ENCODE data around the gene KSR1.

The KSR1 gene

DNA sequence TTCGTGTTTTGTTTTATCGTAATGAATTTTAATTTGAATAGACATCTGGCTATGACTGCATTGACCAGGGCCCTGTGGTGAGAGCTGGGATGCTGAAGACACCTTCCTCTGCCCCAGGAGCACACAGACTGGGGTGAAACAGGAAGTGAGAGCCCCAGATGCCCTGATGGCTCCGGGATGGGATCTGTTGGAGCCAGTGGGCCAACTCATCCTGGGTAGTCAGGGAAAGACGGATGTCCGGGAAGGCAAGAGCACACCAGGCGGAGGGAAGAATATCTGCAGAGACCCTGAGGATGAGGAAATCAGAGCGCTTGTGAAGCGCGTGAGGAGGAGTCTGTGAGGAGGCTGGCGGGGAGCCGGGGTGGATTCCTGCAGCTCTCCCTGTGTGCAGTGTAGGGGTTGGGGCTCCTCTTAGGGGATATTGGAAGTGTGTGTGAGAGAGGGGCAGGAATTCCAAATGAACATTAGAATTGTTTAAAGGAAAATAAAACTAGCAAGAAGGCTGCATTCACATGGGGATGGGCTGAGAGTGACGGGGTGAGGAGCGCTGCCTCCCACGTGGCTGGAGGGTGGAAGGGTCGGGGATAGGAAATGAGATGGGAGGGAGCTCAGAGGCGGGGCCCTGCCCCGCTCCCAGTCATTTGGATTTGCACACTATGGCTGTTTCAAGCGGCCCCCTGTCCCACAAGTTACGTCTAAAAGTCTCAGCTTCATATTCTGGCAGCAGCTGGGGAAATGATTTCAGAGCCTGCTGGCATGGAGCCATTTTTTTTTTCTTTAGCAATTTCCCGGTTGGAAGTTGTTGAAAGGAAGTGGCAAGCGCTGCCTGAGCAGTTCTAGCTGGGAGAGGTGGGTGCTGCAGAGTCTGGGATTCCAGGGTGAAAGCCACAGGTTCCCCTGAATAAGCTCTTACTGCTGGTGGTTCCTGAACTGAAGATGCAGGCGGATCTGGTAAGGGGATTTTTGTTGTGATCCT is 103.5 kb downstream of the KSR1 start:
- TF ChIP-seq, protein P1, sequence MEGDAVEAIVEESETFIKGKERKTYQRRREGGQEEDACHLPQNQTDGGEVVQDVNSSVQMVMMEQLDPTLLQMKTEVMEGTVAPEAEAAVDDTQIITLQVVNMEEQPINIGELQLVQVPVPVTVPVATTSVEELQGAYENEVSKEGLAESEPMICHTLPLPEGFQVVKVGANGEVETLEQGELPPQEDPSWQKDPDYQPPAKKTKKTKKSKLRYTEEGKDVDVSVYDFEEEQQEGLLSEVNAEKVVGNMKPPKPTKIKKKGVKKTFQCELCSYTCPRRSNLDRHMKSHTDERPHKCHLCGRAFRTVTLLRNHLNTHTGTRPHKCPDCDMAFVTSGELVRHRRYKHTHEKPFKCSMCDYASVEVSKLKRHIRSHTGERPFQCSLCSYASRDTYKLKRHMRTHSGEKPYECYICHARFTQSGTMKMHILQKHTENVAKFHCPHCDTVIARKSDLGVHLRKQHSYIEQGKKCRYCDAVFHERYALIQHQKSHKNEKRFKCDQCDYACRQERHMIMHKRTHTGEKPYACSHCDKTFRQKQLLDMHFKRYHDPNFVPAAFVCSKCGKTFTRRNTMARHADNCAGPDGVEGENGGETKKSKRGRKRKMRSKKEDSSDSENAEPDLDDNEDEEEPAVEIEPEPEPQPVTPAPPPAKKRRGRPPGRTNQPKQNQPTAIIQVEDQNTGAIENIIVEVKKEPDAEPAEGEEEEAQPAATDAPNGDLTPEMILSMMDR (IDR thresholded peaks at IDR 0.05): no peak
- peak; percentile 84 for DNase-seq (ENCODE audit: low spot score)
- peak overlapping the region; percentile 61 for H3K4me3 ChIP-seq

DNA sequence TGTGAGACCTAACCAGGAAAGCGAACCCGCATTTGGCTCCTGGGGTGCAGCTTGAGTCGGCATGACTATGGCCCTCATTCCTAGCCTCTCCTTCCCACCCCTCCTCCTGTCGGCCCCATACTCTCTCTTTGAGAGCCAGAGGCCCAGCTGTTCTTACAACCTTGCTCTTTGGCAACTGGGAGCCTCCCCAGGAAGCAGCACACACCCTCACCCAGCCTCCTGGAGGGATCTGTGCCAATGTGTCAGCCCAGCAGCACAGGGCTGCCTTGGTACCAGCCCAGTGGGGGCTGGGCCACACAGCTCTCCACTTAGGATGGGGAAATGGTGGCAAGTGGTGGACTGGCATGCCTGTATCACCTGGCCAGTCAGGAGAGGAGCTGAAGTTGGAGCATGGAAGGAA is 104.4 kb downstream of the KSR1 start:
- Histone ChIP-seq H3K27ac (peak overlapping the region in 1 of 2 donors; percentile 79), H3K4me3 (peak overlapping the region; percentile 61)
- no peak for DNase-seq (ENCODE audit: low spot score)
- TF ChIP-seq, protein P1 (IDR thresholded peaks at IDR 0.05): no peak

More for the DNA sequence above, 103.5 kb downstream of the KSR1 start:
- peak overlapping the region; percentile 34 to 79 for H3K27ac ChIP-seq

DNA sequence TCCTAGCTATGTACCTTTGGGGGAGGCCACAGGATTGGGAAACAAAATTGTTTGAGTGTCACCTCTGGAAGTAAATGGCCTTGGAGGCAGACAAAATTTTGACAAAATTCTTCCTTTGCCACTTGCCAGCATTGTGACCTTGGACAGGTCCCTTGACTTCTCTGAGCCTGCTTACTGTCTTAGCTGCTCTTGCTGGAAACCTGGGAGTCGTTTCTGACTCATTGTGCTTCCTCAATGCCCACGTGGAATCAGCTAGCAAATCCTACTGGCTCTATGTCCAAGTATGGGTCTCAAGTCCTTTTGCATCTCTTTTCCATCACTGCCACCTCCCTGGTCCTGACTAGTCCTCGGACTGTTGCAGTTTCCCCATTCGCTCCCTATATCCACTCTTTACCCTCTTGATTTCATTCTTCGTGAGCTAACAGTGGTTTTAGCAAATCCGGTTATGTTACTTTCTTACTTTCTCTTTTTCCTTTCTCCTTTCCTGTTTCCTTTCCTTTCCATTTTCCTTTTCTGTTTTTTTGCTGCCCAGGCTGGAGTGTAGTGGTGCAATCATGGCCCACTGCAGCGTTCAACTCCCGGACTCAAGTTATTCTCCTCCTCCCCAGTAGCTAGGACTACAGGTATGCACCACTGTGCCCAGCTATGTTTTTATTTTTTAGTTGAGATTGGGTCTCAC is 106.7 kb downstream of the KSR1 start:
- no peak overlapping the region for H3K4me3 ChIP-seq
- TF ChIP-seq, protein P1 (IDR thresholded peaks at IDR 0.05): no peak
- no peak for DNase-seq (ENCODE audit: low spot score)
- H3K27ac ChIP-seq: peak overlapping the region in 1 of 2 donors; percentile 54

DNA sequence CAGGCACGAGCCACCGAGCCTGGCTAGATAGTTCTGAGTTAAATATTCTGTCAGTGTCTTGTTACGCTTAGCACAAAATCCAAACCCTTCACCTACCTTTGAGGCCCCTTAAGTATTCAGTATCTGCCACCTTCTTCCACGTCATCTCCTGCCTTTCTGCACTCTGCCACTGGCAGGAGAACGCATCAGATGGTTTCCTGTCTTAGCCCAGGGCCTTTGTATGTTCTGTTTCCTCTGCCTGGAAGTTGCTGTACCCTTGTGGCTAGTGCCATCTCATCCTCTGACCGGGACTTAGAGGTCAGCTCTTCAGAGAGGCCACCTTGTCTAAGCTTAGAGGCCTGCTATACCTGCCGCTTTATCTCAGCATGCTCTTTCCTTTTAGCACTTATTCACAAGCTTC is 107.3 kb downstream of the KSR1 start:
- Histone ChIP-seq H3K27ac (peak overlapping the region in 1 of 2 donors; percentile 54), H3K4me3 (no peak overlapping the region)
- TF ChIP-seq, protein P1 (IDR thresholded peaks at IDR 0.05): no peak
- no peak for DNase-seq (ENCODE audit: low spot score)

DNA sequence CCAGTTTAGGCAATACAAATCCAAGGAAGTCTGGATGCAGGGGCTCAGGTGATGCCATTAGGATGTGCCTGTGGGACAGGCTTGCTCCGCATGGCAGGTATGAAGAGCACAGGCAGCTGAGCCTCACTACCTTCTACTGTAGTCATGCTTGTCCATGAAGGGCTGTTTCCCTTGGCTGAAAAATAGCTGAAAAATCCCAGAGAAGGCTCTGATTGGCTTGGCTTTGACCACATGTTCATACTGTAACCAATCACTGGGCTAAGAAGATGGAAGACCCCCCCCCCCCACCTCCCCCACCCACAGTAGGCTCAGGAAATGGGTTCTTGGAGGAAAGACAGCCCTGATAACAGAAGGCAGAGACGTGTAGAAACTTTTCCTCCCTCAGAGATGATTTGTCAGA is 108.2 kb downstream of the KSR1 start:
- DNase-seq (ENCODE audit: low spot score): no peak
- Histone ChIP-seq H3K4me3 (no peak overlapping the region), H3K27ac (peak overlapping the region in 1 of 2 donors; percentile 15)
- TF ChIP-seq, protein P1 (IDR thresholded peaks at IDR 0.05): no peak

DNA sequence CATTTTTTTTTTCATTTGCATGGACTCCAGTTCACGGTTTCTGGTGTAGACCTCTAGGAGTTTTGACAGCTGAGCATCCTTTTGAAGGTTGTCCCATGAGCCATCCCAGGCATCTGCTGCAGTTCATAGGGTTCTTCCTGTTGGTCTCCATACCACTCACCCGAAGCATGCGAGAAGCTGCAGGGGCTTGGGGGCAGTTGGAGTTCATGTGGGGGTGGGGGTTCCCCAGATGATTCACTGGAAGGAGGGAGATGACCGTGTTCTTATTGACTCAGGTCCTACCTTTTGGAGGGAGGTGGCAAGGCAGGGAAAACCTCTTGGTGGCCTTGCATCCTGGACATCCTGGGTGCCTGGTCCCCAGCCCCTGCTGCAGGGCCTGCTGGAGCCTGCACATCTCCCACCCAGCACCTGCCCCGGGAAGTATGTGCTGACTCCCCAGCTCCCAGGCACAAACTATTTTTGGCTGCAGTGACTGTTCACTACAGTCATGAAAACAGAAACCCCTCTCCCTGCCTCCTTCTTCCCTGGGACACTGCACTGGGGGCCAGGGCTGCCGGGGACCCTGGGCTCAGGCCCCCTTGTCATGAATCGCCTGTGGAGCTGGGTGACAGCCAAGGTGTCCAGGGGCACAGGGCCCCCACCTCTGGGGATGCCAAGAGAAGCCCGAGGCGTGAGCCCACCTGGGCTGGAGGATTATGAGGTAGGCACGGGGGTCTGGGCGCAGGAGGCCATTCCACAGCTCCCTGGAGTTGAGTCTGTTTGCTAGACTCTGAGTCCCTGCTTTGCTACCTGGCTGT is 109.8 kb downstream of the KSR1 start:
- TF ChIP-seq, protein P1 (IDR thresholded peaks at IDR 0.05): no peak
- Histone ChIP-seq H3K27ac (peak overlapping the region in 1 of 2 donors; percentile 27), H3K4me3 (no peak overlapping the region)
- no peak for DNase-seq (ENCODE audit: low spot score)
